DMS153 (cell line): ENCODE results near the gene IL1R1.
A peak's percentile ranks its signal among the peaks of the same experiment; 100 is the strongest.
"Not testable (repeated sequence)": the region's sequence is repeated elsewhere in the genome, so short reads cannot be mapped to it uniquely, and the experiment has no call there.

ENCODE experiments used
- DNase-seq: peaks from one replicate; lab custom pipeline; 2025; lab: John Stamatoyannopoulos, UW

Gene IL1R1

GRCh38 chr2:102110596-102111334 is 31.8 kb upstream of the IL1R1 start:
- DNase-seq: no peak

GRCh38 chr2:102111823-102112222 is 30.7 kb upstream of the IL1R1 start:
- no peak for DNase-seq

GRCh38 chr2:102112271-102112670 is 30.3 kb upstream of the IL1R1 start:
- DNase-seq: no peak

- DNase-seq: no peak
Measured at GRCh38 chr2:102112692-102113665, 29.6 kb upstream of the IL1R1 start.

GRCh38 chr2:102114290-102114721 is 28.2 kb upstream of the IL1R1 start:
- no peak for DNase-seq

GRCh38 chr2:102114851-102115497 is 27.6 kb upstream of the IL1R1 start:
- DNase-seq: no peak

- no peak for DNase-seq
Measured at GRCh38 chr2:102116630-102117471, 25.7 kb upstream of the IL1R1 start.

GRCh38 chr2:102117472-102117858 is 25.1 kb upstream of the IL1R1 start:
- DNase-seq: no peak

GRCh38 chr2:102119255-102119654 is 23.3 kb upstream of the IL1R1 start:
- no peak for DNase-seq

- peak; percentile 78 for DNase-seq
Measured at GRCh38 chr2:102120261-102120660, 22.3 kb upstream of the IL1R1 start.

- DNase-seq: peak; percentile 94
Measured at GRCh38 chr2:102120701-102121159, 21.8 kb upstream of the IL1R1 start.

- DNase-seq: no peak
Measured at GRCh38 chr2:102122115-102122514, 20.4 kb upstream of the IL1R1 start.

- no peak for DNase-seq
Measured at GRCh38 chr2:102122909-102123308, 19.6 kb upstream of the IL1R1 start.

GRCh38 chr2:102124421-102124820 is 18.1 kb upstream of the IL1R1 start:
- DNase-seq: not testable (repeated sequence)

- DNase-seq: no peak
Measured at GRCh38 chr2:102126169-102126568, 16.4 kb upstream of the IL1R1 start.

GRCh38 chr2:102126660-102127059 is 15.9 kb upstream of the IL1R1 start:
- DNase-seq: no peak

GRCh38 chr2:102129082-102129481 is 13.5 kb upstream of the IL1R1 start:
- DNase-seq: no peak

GRCh38 chr2:102129951-102130646 is 12.4 kb upstream of the IL1R1 start:
- DNase-seq: no peak

- no peak for DNase-seq
Measured at GRCh38 chr2:102130647-102130991, 11.9 kb upstream of the IL1R1 start.

GRCh38 chr2:102131564-102131963 is 11.0 kb upstream of the IL1R1 start:
- DNase-seq: no peak

- no peak for DNase-seq
Measured at GRCh38 chr2:102137138-102137537, 5.4 kb upstream of the IL1R1 start.
